ENCODE data around the gene SEC11A.

DNA sequence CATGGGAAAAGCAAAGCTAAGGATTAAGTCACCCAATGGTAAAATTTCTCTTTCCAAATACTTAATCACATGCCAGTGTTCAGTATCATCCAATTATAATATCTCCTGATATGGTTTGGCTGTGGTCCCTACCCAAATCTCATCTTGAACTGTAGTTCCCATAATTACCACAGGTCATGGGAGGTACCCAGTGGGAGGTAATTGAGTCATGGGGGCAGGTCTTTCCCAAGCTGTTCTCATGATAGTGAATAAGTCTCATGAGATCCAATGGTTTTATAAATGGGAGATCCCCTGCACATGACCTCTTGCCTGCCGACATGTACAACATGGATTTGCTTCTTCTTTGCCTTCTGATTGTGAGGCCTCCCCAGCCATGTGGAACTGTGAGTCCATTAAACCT is 31.8 kb downstream of the SEC11A start:
- TF ChIP-seq CTCF (conservative IDR thresholded peaks at IDR 0.05; ENCODE audit: low read depth, low read length) (no peak), EZH2 (IDR thresholded peaks at IDR 0.05; ENCODE audit: borderline replicate concordance, low read depth, low read length, poor library complexity, severe bottlenecking) (no peak)

Measured in A673 (cell line).